Esophagus squamous epithelium (tissue), 4 donors: ENCODE results near the gene CHD6.

Experiments
- CTCF ChIP-seq, 6 experiments: fragments of 450-650 bp in 4 of 6; fragments of 200-600 bp in 2 of 6; sonication (generic) in 2 of 6; IDR thresholded peaks; one replicate each; pipeline ENCODE4 v1.5.1; 2016 to 2019; ENCODE audit warnings: antibody characterized with exemption in 6 of 6, mild to moderate bottlenecking in 4 of 6, moderate library complexity in 4 of 6
- POLR2A ChIP-seq, 4 donors: fragments of 450-650 bp; IDR thresholded peaks; one replicate each; pipeline ENCODE4 v1.6.1; 2017; ENCODE audit warnings: antibody characterized with exemption in 4 of 4, mild to moderate bottlenecking in 4 of 4, moderate library complexity in 3 of 4

DNA sequence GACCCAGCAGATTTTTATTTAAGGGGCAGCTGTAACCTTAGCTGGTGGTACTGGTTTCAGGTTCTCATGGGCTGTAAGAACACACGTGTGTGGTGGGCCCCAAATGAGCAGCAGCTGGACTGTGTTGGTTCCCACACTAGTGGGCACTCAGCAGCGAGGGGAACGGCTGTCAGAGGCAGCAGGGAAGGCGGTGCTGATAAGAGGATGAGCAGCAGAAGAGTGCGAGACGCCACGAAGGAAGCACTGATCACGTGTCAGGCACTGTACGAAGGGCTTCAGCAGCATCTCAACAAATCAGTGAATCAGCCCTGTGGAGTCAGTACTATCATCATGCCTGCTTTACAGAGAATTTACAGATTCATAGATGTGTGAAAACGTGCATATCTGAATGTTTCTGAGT, 210.6 kb downstream of the CHD6 start:
- TF ChIP-seq CTCF (IDR thresholded peaks at IDR 0.05), result no peak
- no peak for TF ChIP-seq POLR2A (IDR thresholded peaks at IDR 0.05)
